GM19468 (cell line): ENCODE results near the gene CNTNAP5.

Experiments used
- ATAC-seq: cut with Tn5 transposase; IDR thresholded peaks from one replicate; pipeline ENCODE4 v1.9.1; 2021; ENCODE audit warnings: mild to moderate bottlenecking, moderate library complexity, moderate number of reproducible peaks; ENCODE audit not compliant: unreplicated experiment; ENCODE audit errors: extremely low read depth

CNTNAP5 gene

GRCh38 chr2:124025171-124025580 lies at the start of gene CNTNAP5:
Gene CNTNAP5, plus strand, starts transcription at chr2:124025287. Its CDS starts 364 bp downstream, at chr2:124025651.
- ATAC-seq = no peak

GRCh38 chr2:123976054-123976648 lies 48.9 kb upstream of the CNTNAP5 start:
- ATAC-seq = no peak

- no peak for ATAC-seq
Measured at GRCh38 chr2:123993728-123994323, 31.3 kb upstream of the CNTNAP5 start.

GRCh38 chr2:123999681-124000080 lies 25.4 kb upstream of the CNTNAP5 start:
- ATAC-seq = no peak

GRCh38 chr2:124001696-124002430 lies 23.2 kb upstream of the CNTNAP5 start:
- no peak for ATAC-seq

- no peak for ATAC-seq
Measured at GRCh38 chr2:124018890-124019289, 6.2 kb upstream of the CNTNAP5 start.

GRCh38 chr2:124024561-124025170 lies 421 bp upstream of the CNTNAP5 start:
- no peak for ATAC-seq

GRCh38 chr2:124025891-124026434 lies 876 bp downstream of the CNTNAP5 start:
- ATAC-seq = no peak

GRCh38 chr2:124026503-124026902 lies 1.4 kb downstream of the CNTNAP5 start:
- ATAC-seq = no peak

GRCh38 chr2:124027182-124027581 lies 2.1 kb downstream of the CNTNAP5 start:
- ATAC-seq = peak; percentile 63

GRCh38 chr2:124032799-124033198 lies 7.7 kb downstream of the CNTNAP5 start:
- ATAC-seq = no peak

- ATAC-seq = no peak
Measured at GRCh38 chr2:124034265-124034664, 9.2 kb downstream of the CNTNAP5 start.

GRCh38 chr2:124035001-124035400 lies 9.9 kb downstream of the CNTNAP5 start:
- ATAC-seq = no peak

- no peak for ATAC-seq
Measured at GRCh38 chr2:124039032-124039431, 13.9 kb downstream of the CNTNAP5 start.

GRCh38 chr2:124039762-124040291 lies 14.7 kb downstream of the CNTNAP5 start:
- no peak for ATAC-seq

GRCh38 chr2:124045894-124046293 lies 20.8 kb downstream of the CNTNAP5 start:
- ATAC-seq = no peak

- ATAC-seq = no peak
Measured at GRCh38 chr2:124046332-124046731, 21.2 kb downstream of the CNTNAP5 start.

- no peak for ATAC-seq
Measured at GRCh38 chr2:124048102-124048501, 23.0 kb downstream of the CNTNAP5 start.

- no peak for ATAC-seq
Measured at GRCh38 chr2:124048664-124049063, 23.6 kb downstream of the CNTNAP5 start.

- no peak for ATAC-seq
Measured at GRCh38 chr2:124049136-124049535, 24.0 kb downstream of the CNTNAP5 start.
